Panc1 (cell line): ENCODE measurements around the gene ASXL2. TPM values are rescaled to one million over a fixed set of nuclear protein-coding genes. Genes with fewer than 3 reads are reported as not detected.

ENCODE experiments used
- ATAC-seq: fragments of 200-7000 bp; cut with Tn5 transposase; 2 replicates; pipeline ENCODE4 v1.9.1; 2020; ENCODE audit warnings: mild to moderate bottlenecking, moderate library complexity
- BruUV-seq: library from RNA; stranded (reverse); fragments of 400-500 nt; replicated peaks from 2 replicates; lab custom pipeline; 2021; lab: Mats Ljungman, UMichigan
- CTCF ChIA-PET: fragments of 300-600 bp; sonication (Branson Sonifier 250); formaldehyde crosslinking; loops from one replicate; lab custom pipeline; 2022; ENCODE audit warnings: antibody characterized with exemption; lab: Charles Lee
- POLR2A ChIA-PET: fragments of 300-600 bp; sonication (Branson Sonifier 250); formaldehyde crosslinking; loops from one replicate; lab custom pipeline; 2022; ENCODE audit warnings: antibody characterized with exemption; lab: Charles Lee
- DNase-seq: peaks from one replicate; pipeline ENCODE4 v3.0.0-alpha.2; 2010; ENCODE audit warnings: low read depth, low spot score
- H3K27ac ChIP-seq: 2 replicates; pipeline ENCODE4 v1.5.1; 2011; ENCODE audit warnings: mild to moderate bottlenecking, low read length, inconsistent platforms
- H3K27me3 ChIP-seq: fragments of 200-500 bp; sonication (Bioruptor generic); 2 replicates; pipeline ENCODE4 v1.6.0; 2014; ENCODE audit warnings: low read length, inconsistent platforms; ENCODE audit not compliant: control insufficient read depth, insufficient read depth
- H3K36me3 ChIP-seq: fragments of 200-500 bp; sonication (Bioruptor generic); 2 replicates; pipeline ENCODE4 v1.5.1; 2014; ENCODE audit warnings: inconsistent platforms, mild to moderate bottlenecking, low read length, moderate library complexity; ENCODE audit not compliant: control insufficient read depth, insufficient read depth
- H3K4me1 ChIP-seq: 2 replicates; pipeline ENCODE4 v1.5.1; 2011; ENCODE audit warnings: inconsistent platforms, mild to moderate bottlenecking, low read length, moderate library complexity; ENCODE audit not compliant: control insufficient read depth, insufficient read depth
- H3K4me3 ChIP-seq, 2 experiments: 2 replicates each; pipeline ENCODE4 v1.5.1; 2011 to 2012; ENCODE audit warnings: low read depth in 2 of 2, low read length in 2 of 2, mild to moderate bottlenecking in 2 of 2, inconsistent platforms in 1 of 2, moderate library complexity in 1 of 2
- H3K9me3 ChIP-seq: fragments of 200-500 bp; sonication (Bioruptor generic); 2 replicates; pipeline ENCODE4 v1.5.1; 2014; ENCODE audit warnings: low read depth, mild to moderate bottlenecking, inconsistent platforms, low read length, moderate library complexity; ENCODE audit not compliant: control insufficient read depth, insufficient read depth
- POLR2AphosphoS5 ChIP-seq: IDR thresholded peaks from 2 replicates; pipeline ENCODE4 v1.6.1; 2012; ENCODE audit warnings: mild to moderate bottlenecking, low read depth, low read length, moderate library complexity
- SIN3A ChIP-seq: IDR thresholded peaks from 2 replicates; pipeline ENCODE4 v1.6.1; 2012; ENCODE audit warnings: low read depth, mild to moderate bottlenecking, low read length, moderate library complexity, borderline replicate concordance; ENCODE audit not compliant: insufficient read depth
- TCF7L2 ChIP-seq: IDR thresholded peaks from 2 replicates; pipeline ENCODE4 v1.6.1; 2011; ENCODE audit warnings: mild to moderate bottlenecking, low read depth, low read length, inconsistent platforms
- in situ Hi-C: cut with HindIII; loops from 2 replicates; pipeline ENCODE4 v1.10.0; 2016; ENCODE audit warnings: low sequenced_read_pairs, low pct_unique_long_range_greater_than_20kb
- intact Hi-C: fragments of 100-400 bp; cut with micrococcal nuclease; formaldehyde crosslinking; loops from one replicate; pipeline ENCODE4 v1.10.0; 2022; ENCODE audit not compliant: unreplicated experiment
- total RNA-seq: library from RNA; stranded (reverse); gene quantifications from one replicate; pipeline ENCODE4 v1.2.1, GENCODE V29; 2021; ENCODE audit not compliant: unreplicated experiment
- TF ChIP-seq, protein P1 (sequence below): fragments of 450-650 bp; IDR thresholded peaks from 2 replicates; pipeline ENCODE4 v1.5.1; 2017; ENCODE audit warnings: mild to moderate bottlenecking
- TF ChIP-seq, protein P2 (sequence below), 2 experiments: IDR thresholded peaks; 2 replicates each; pipeline ENCODE4 v1.6.1; 2011 to 2012; ENCODE audit warnings: low read depth in 2 of 2, control low read depth in 1 of 2, low read length in 1 of 2, mild to moderate bottlenecking in 1 of 2, moderate library complexity in 1 of 2; ENCODE audit not compliant: insufficient read depth in 1 of 2

Gene ASXL2
- total RNA-seq, 1 experiment from 2014 or later = 43.4 TPM

DNA sequence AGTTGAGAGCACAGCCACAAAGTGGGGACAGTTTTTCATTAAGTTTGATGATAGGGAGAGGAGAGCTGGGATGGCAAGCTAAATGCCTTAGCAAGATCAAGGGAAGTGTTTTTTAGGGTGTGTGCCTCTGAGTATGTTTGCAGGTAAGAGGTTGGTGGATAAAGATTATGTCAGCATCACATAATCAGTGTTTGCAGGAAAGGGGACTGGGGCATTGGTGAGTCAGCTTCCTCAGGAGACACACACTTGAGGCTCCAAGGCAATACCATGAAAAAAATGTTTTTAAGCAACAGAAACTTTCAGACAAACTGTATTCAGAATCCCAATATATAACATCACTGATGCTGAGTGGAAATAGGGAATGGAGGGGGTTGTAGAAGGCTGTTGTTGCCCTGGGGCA is 179.5 kb downstream of the ASXL2 start:
- in situ Hi-C loops (no loop called here), intact Hi-C loops (no loop called here)
- H3K27ac ChIP-seq = no peak overlapping the region
- TF ChIP-seq, protein P1, sequence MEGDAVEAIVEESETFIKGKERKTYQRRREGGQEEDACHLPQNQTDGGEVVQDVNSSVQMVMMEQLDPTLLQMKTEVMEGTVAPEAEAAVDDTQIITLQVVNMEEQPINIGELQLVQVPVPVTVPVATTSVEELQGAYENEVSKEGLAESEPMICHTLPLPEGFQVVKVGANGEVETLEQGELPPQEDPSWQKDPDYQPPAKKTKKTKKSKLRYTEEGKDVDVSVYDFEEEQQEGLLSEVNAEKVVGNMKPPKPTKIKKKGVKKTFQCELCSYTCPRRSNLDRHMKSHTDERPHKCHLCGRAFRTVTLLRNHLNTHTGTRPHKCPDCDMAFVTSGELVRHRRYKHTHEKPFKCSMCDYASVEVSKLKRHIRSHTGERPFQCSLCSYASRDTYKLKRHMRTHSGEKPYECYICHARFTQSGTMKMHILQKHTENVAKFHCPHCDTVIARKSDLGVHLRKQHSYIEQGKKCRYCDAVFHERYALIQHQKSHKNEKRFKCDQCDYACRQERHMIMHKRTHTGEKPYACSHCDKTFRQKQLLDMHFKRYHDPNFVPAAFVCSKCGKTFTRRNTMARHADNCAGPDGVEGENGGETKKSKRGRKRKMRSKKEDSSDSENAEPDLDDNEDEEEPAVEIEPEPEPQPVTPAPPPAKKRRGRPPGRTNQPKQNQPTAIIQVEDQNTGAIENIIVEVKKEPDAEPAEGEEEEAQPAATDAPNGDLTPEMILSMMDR = no peak
- no peak for TF ChIP-seq TCF7L2
- TF ChIP-seq POLR2AphosphoS5 = no peak
- TF ChIP-seq, protein P2, sequence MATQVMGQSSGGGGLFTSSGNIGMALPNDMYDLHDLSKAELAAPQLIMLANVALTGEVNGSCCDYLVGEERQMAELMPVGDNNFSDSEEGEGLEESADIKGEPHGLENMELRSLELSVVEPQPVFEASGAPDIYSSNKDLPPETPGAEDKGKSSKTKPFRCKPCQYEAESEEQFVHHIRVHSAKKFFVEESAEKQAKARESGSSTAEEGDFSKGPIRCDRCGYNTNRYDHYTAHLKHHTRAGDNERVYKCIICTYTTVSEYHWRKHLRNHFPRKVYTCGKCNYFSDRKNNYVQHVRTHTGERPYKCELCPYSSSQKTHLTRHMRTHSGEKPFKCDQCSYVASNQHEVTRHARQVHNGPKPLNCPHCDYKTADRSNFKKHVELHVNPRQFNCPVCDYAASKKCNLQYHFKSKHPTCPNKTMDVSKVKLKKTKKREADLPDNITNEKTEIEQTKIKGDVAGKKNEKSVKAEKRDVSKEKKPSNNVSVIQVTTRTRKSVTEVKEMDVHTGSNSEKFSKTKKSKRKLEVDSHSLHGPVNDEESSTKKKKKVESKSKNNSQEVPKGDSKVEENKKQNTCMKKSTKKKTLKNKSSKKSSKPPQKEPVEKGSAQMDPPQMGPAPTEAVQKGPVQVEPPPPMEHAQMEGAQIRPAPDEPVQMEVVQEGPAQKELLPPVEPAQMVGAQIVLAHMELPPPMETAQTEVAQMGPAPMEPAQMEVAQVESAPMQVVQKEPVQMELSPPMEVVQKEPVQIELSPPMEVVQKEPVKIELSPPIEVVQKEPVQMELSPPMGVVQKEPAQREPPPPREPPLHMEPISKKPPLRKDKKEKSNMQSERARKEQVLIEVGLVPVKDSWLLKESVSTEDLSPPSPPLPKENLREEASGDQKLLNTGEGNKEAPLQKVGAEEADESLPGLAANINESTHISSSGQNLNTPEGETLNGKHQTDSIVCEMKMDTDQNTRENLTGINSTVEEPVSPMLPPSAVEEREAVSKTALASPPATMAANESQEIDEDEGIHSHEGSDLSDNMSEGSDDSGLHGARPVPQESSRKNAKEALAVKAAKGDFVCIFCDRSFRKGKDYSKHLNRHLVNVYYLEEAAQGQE (IDR thresholded peaks at IDR 0.05; ENCODE audit: insufficient read depth in 1 of 2, low read depth in 2 of 2, low read length in 1 of 2) = no peak
- TF ChIP-seq SIN3A = no peak
- no peaks in the 10 kb centered on the region for H3K27me3 ChIP-seq
- CTCF ChIA-PET = interaction anchor here (0.7 to 4.7 kb wide), 4 partner anchors 9 to 92 kb away, joined by 3 to 25 read pairs (median 4); no protein-coding TSS in a partner anchor
- H3K4me3 ChIP-seq = no peak overlapping the region
- no peaks in the 10 kb centered on the region for H3K9me3 ChIP-seq
- peaks cover 13% of the 10 kb centered on the region for H3K4me1 ChIP-seq
- ATAC-seq = no peak
- DNase-seq = no peak
- POLR2A ChIA-PET = interaction anchor here (1.1 kb wide), 1 partner anchor 89 kb away, joined by 3 read pairs; no protein-coding TSS in a partner anchor
- no peaks in the 10 kb centered on the region for H3K36me3 ChIP-seq
- no TSS peak for BruUV-seq

DNA sequence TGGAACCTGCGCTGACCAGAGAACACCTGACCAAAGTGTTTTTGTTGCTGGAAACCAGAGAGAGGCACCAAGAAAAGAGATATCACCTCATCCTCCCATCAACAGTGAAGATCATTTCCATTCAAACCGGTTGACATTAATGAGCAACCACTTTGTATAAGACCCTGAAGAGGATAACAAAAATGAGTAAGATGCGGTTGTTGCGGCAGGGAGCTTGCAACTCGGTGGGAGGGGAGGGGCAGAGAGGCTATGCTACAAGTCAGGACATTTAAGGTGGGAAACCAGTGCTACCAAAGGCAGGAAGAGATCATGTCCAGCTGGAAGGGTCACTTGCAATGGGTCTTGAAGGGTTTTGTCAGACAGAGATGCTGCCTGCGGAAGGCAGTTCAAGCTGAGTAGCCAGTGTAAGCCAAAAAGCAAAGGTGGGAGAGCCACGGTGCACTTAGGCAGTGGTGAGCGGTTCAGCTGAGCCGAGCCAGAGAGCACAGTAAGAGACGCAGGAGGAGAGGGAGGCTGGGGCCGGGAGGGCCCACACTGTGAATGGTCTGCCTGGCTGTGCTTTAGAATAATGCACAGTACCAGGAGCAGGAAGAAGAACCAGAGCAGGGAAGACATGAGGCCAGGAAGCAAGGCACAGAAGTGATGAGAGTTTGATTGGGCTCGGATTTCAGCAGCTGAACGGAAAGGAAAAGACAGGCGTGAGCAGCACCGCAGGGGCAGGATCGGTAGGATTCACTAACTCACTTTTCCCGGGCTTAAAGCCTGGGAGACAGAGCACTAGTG is 180.5 kb downstream of the ASXL2 start:
- no peak for ATAC-seq
- intact Hi-C loops (no loop called here), in situ Hi-C loops (no loop called here)
- CTCF ChIA-PET = interaction anchor here (0.9 to 4.7 kb wide), 2 partner anchors 33 to 91 kb away, joined by 3 to 25 read pairs; no protein-coding TSS in a partner anchor
- no peak overlapping the region for H3K4me3 ChIP-seq
- TF ChIP-seq, protein P2 (IDR thresholded peaks at IDR 0.05; ENCODE audit: insufficient read depth in 1 of 2, low read depth in 2 of 2, low read length in 1 of 2) = no peak
- TF ChIP-seq SIN3A = no peak
- TF ChIP-seq, protein P1 = no peak
- TF ChIP-seq TCF7L2 = no peak
- no peak for TF ChIP-seq POLR2AphosphoS5
- no peak for DNase-seq
- no peaks in the 10 kb centered on the region for H3K9me3 ChIP-seq
- no peak overlapping the region for H3K27ac ChIP-seq
- no peaks in the 10 kb centered on the region for H3K27me3 ChIP-seq
- peaks cover 13% of the 10 kb centered on the region for H3K4me1 ChIP-seq
- no peaks in the 10 kb centered on the region for H3K36me3 ChIP-seq
- no TSS peak for BruUV-seq
- POLR2A ChIA-PET = interaction anchor here (0.7 to 1.1 kb wide), 2 partner anchors 88 to 308 kb away, joined by 3 to 4 read pairs; no protein-coding TSS in a partner anchor
